ENCODE results near the gene GPC6. TPM values are rescaled to one million over a fixed set of nuclear protein-coding genes. Genes with fewer than 3 reads are reported as not detected.

Gene GPC6
- total RNA-seq, 3 donors from 2014 or later (not counting 1 experiment from before 2014, with no cell fraction given) = not detected

DNA sequence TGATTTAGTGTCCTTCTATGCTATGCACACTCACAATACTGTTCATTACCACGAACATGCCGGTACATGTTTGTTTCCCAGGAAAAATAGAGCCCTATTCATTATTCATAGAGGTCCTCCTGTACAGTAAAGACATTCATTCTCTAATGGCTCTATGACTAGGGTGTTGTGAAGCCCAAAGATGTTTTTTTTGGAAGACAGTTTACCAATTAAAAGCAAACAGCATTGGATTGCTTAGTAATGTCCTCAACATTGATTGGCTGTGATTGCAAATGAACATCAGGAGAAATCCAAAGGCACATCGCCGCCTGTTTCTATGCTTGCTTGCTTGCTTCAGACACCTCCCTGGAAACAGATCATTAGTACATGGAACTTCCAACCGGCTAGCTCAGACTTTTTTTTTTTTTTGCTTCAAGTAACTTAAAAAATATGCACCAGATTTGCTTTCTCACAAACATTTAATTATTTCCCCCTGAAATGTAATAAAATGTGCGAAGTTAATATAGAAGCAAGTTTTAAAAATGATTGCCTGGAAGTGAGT lies 8.8 kb upstream of the GPC6 start:
- Histone ChIP-seq H3K4me3 (ENCODE audit: low read length) (no peak overlapping the region), H3K27ac (ENCODE audit: low read length) (no peak overlapping the region), H3K27me3 (ENCODE audit: control insufficient read depth, insufficient read depth, low read length) (no peaks in the 10 kb centered on the region), H3K4me1 (ENCODE audit: control insufficient read depth, insufficient read depth, low read length) (no peaks in the 10 kb centered on the region), H3K36me3 (ENCODE audit: control insufficient read depth, insufficient read depth, low read length) (no peaks in the 10 kb centered on the region), H3K9me3 (ENCODE audit: control insufficient read depth, insufficient read depth, low read length) (no peaks in the 10 kb centered on the region)
- H3K9me3 Mint-ChIP-seq = peaks cover 12 to 13% of the 10 kb centered on the region in 2 donors
- ATAC-seq (no peak), DNase-seq (no peak)
- WGBS (ENCODE audit: insufficient coverage) = 70% methylated on average over 5 of the region's 6 CpGs
- no peak overlapping the region for H3K4me3 Mint-ChIP-seq
- intact Hi-C loops (cut with micrococcal nuclease) = no loop called here
- H3K27me3 Mint-ChIP-seq (ENCODE audit: low read depth in 2 of 2) = no peaks in the 10 kb centered on the region
- H3K4me1 Mint-ChIP-seq = no peaks in the 10 kb centered on the region
- no peak overlapping the region for H3K27ac Mint-ChIP-seq
- TF ChIP-seq, protein P1, sequence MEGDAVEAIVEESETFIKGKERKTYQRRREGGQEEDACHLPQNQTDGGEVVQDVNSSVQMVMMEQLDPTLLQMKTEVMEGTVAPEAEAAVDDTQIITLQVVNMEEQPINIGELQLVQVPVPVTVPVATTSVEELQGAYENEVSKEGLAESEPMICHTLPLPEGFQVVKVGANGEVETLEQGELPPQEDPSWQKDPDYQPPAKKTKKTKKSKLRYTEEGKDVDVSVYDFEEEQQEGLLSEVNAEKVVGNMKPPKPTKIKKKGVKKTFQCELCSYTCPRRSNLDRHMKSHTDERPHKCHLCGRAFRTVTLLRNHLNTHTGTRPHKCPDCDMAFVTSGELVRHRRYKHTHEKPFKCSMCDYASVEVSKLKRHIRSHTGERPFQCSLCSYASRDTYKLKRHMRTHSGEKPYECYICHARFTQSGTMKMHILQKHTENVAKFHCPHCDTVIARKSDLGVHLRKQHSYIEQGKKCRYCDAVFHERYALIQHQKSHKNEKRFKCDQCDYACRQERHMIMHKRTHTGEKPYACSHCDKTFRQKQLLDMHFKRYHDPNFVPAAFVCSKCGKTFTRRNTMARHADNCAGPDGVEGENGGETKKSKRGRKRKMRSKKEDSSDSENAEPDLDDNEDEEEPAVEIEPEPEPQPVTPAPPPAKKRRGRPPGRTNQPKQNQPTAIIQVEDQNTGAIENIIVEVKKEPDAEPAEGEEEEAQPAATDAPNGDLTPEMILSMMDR (IDR thresholded peaks at IDR 0.05) = no peak
- H3K36me3 Mint-ChIP-seq = no peaks in the 10 kb centered on the region

- Histone ChIP-seq H3K4me3 (ENCODE audit: low read length) (no peak overlapping the region), H3K36me3 (ENCODE audit: control insufficient read depth, insufficient read depth, low read length) (no peaks in the 10 kb centered on the region), H3K27ac (ENCODE audit: low read length) (no peak overlapping the region), H3K27me3 (ENCODE audit: control insufficient read depth, insufficient read depth, low read length) (no peaks in the 10 kb centered on the region), H3K9me3 (ENCODE audit: control insufficient read depth, insufficient read depth, low read length) (no peaks in the 10 kb centered on the region), H3K4me1 (ENCODE audit: control insufficient read depth, insufficient read depth, low read length) (no peaks in the 10 kb centered on the region)
- no peaks in the 10 kb centered on the region for H3K36me3 Mint-ChIP-seq
- DNase-seq (no peak), ATAC-seq (no peak)
- no peak overlapping the region for H3K27ac Mint-ChIP-seq
- TF ChIP-seq, protein P1 (IDR thresholded peaks at IDR 0.05) = no peak
- H3K9me3 Mint-ChIP-seq = peaks cover 12 to 13% of the 10 kb centered on the region in 2 donors
- H3K27me3 Mint-ChIP-seq (ENCODE audit: low read depth in 2 of 2) = no peaks in the 10 kb centered on the region
- no peaks in the 10 kb centered on the region for H3K4me1 Mint-ChIP-seq
- no peak overlapping the region for H3K4me3 Mint-ChIP-seq
- no CpG with 5 or more reads among the region's 3 CpGs for WGBS (ENCODE audit: insufficient coverage)
- intact Hi-C loops (cut with micrococcal nuclease) = no loop called here
These were observed 8.0 kb upstream of the GPC6 start for GRCh38 chr13:93218583-93218982.

- Mint-ChIP-seq H3K9me3 (peaks cover 13 to 14% of the 10 kb centered on the region in 2 donors), H3K36me3 (peaks cover 8% of the 10 kb centered on the region), H3K4me3 (no peak overlapping the region), H3K4me1 (no peaks in the 10 kb centered on the region), H3K27me3 (ENCODE audit: low read depth in 2 of 2) (peaks cover 0 to under 1% of the 10 kb centered on the region in 2 donors), H3K27ac (no peak overlapping the region)
- no peaks in the 10 kb centered on the region for H3K9me3 ChIP-seq (ENCODE audit: control insufficient read depth, insufficient read depth, low read length)
- H3K4me3 ChIP-seq (ENCODE audit: low read length) = no peak overlapping the region
- intact Hi-C loops (cut with micrococcal nuclease) = no loop called here
- WGBS (ENCODE audit: insufficient coverage) = 43% methylated on average over 2 of the region's 3 CpGs
- H3K27ac ChIP-seq (ENCODE audit: low read length) = no peak overlapping the region
- H3K36me3 ChIP-seq (ENCODE audit: control insufficient read depth, insufficient read depth, low read length) = no peaks in the 10 kb centered on the region
- no peaks in the 10 kb centered on the region for H3K27me3 ChIP-seq (ENCODE audit: control insufficient read depth, insufficient read depth, low read length)
- no peak for ATAC-seq
- TF ChIP-seq, protein P1 (IDR thresholded peaks at IDR 0.05) = no peak
- H3K4me1 ChIP-seq (ENCODE audit: control insufficient read depth, insufficient read depth, low read length) = no peaks in the 10 kb centered on the region
- no peak for DNase-seq
These were observed 6.5 kb upstream of the GPC6 start for GRCh38 chr13:93220073-93220472.

- H3K4me3 ChIP-seq (ENCODE audit: low read length) = no peak overlapping the region
- H3K4me1 Mint-ChIP-seq = no peaks in the 10 kb centered on the region
- no peak overlapping the region for H3K27ac ChIP-seq (ENCODE audit: low read length)
- H3K36me3 Mint-ChIP-seq = peaks cover 15% of the 10 kb centered on the region
- H3K27ac Mint-ChIP-seq = no peak overlapping the region
- H3K9me3 ChIP-seq (ENCODE audit: control insufficient read depth, insufficient read depth, low read length) = no peaks in the 10 kb centered on the region
- TF ChIP-seq, protein P1 (IDR thresholded peaks at IDR 0.05) = no peak
- 90% methylated on average over 4 of the region's 4 CpGs for WGBS (ENCODE audit: insufficient coverage)
- DNase-seq (no peak), ATAC-seq (no peak)
- peaks cover 8% of the 10 kb centered on the region for H3K27me3 ChIP-seq (ENCODE audit: control insufficient read depth, insufficient read depth, low read length)
- H3K36me3 ChIP-seq (ENCODE audit: control insufficient read depth, insufficient read depth, low read length) = no peaks in the 10 kb centered on the region
- intact Hi-C loops (cut with micrococcal nuclease) = no loop called here
- H3K4me1 ChIP-seq (ENCODE audit: control insufficient read depth, insufficient read depth, low read length) = no peaks in the 10 kb centered on the region
- peaks cover 20 to 24% of the 10 kb centered on the region in 2 donors for H3K27me3 Mint-ChIP-seq (ENCODE audit: low read depth in 2 of 2)
- no peak overlapping the region for H3K4me3 Mint-ChIP-seq
- peaks cover 8 to 9% of the 10 kb centered on the region in 2 donors for H3K9me3 Mint-ChIP-seq
These were observed 3.6 kb upstream of the GPC6 start for GRCh38 chr13:93222976-93223375.

Data from natural killer cell (primary cell).